ACHN (cell line): ENCODE measurements around the gene PNPO.
"Not testable (repeated sequence)": the region's sequence is repeated elsewhere in the genome, so short reads cannot be mapped to it uniquely, and the experiment has no call there.

ENCODE experiments used
- DNase-seq: peaks from one replicate; pipeline ENCODE4 v3.0.0-alpha.2; 2015
- in situ Hi-C: cut with HindIII; loops from 2 replicates; pipeline ENCODE4 v1.10.0; 2017; ENCODE audit warnings: low sequenced_read_pairs, low pct_ligation_motif_present, low pct_unique_long_range_greater_than_20kb

PNPO gene

DNA sequence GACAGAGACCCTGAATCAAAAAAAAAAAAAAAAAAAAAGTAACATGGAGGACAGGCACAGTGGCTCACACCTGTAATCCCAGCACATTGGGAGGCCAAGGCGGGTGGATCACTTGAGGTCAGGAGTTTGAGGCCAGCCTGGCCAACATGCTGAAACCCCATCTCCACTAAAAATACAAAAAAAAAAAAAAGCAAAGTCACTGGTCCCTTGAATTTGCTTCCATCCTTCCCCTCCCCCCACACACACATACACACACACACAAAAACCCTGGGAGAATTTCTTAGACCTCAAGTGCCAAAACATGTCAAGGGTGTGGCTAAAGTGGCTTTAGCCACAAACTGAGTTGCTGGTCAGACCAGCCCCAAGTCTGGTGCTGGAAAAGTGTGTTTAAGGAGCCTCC lies 47.1 kb downstream of the PNPO start:
- in situ Hi-C loops, DNase-seq: not testable (repeated sequence)

DNA sequence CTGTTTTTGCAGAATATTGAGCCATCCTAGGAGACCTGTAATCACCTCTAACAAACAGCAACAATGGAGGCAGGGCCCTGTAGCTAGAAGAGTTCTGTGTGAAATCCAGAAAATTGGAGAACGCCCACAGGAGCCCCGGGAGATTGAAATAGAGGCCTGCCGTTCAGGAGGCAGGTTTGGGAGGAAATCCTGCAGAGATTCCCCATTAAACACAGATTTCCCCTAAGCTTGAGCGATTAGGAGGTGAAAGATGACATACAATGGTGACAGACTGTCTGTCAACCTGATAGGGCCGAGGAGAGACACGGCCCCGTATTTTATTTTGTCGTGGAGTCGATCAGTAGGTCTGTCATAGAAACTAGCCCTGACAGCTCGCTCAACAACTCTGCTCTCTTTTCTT lies 47.8 kb downstream of the PNPO start:
- in situ Hi-C loops: no loop called here

DNA sequence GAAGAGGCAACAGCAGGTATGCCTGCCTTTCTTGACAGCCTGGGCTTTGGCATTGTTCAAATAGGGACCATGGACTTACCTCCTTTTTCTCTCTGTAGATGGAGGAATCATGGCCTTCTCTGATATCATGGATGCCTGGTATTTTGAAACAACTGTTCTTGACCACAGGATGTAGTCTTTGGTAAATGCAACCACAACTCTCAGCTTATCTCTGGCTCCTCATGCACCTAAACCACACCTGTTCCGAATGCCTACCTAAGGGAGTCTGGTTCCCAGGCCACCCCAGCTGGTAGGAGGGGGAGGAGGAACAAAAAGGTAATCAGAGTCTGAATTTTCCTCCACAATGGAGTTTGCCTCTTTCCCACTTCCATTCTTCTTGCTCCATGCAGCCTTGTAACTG lies 48.3 kb downstream of the PNPO start:
- in situ Hi-C loops: no loop called here

More for the DNA sequence above, 47.8 kb downstream of the PNPO start:
- DNase-seq: no peak

DNA sequence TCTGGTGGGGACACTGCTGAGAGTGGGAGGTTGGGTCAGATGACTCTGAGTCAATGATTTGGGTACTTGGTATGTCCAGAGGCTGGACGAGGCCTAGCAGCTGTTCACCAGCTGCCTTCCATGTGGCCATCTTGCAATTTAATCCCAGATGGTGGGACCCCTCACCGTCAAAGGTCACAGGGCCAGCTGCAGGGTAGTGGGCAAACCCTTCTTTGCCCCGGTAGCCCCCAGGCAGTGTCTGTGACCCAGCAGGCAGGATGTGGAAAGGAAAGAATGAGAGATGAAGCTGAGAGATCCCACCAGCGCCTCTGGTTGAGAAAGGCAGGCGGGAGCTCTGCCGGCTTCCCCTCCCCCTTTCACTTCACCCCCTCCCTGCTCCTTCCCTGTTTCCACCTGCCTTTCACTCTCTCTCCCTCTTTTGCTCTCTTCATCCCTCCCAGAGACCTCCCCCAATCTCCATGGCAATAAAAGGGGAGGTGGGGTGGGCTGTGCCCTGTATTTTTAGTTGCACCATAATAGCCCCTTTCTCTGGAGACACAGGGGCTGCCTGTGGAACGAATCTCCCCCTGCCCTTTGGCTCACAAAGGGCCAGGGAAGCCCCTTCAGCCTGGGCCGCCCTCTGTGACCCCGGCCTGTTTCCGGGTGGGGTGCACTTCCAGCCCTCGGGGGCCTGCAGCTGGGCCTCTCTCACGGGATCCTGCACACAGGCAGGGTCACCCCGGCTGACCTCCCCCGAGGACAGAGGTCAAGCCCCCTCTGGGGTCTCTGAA lies 49.8 kb downstream of the PNPO start:
- in situ Hi-C loops: no loop called here
- no peak for DNase-seq

More for the DNA sequence above, 48.3 kb downstream of the PNPO start:
- no peak for DNase-seq

DNA sequence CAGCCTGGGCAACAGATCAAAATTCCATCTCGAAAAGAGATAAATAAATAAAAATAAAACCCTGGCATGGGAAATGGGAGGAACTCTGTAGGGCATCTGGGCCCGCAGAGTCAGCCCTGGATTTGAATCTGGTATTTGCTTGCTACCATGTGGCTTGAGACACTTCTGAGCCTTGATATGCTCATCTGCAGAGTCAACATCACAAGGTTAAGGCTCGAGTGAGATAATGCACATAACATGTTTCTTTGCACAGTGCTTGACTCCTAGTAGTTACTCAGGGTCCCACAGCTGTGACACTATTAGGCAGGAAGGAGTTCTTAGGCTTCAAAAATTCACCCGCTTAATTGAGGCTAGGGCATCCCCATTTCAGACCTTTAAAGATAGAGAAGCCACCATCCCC lies 50.8 kb downstream of the PNPO start:
- no peak for DNase-seq

DNA sequence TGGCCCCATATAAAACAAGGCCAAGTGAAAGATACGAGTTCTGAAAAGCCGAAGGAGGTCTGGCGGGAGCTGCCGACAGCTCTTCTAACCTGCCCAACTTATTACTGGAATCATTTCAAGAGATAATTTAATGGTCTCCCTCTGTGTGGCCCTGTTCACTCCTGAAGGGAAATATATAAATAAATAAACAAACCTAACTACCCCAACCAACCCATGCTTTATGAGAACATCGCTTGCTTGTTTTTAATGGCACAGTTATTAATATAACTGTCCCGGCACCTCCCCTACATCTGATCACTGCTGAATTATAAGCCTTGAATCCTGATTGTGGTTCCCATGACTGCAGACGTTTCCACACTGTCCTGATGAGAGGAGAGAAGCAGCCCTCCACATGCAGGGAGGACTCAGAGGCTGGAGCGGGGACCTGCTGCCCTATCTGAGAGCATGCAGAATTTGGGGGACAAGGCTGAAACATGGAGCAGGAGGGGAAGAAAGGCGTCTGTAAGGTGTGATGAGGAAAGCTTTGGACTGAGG lies 51.7 kb downstream of the PNPO start:
- in situ Hi-C loops: no loop called here

More for the DNA sequence above, 50.8 kb downstream of the PNPO start:
- in situ Hi-C loops: no loop called here

DNA sequence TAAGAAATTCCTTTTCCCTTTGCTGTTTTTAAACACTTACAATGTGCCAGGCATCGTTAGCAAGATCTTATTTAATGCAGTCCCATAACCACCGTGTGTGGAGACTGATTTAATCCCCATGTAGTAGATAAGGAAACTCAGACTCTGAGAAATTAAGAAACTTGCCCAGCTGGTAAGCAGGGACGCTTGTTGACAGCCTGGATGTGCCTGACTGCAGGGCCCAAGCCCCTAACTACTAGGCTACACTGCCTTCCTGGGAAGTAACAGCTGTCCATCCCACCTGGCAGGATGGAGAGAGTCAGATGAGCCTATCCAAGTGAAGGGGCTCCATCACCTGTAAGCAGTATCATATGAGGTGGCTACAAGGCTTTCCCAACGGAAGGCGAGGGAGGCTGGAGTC lies 52.6 kb downstream of the PNPO start:
- in situ Hi-C loops: no loop called here
- no peak for DNase-seq

More for the DNA sequence above, 51.7 kb downstream of the PNPO start:
- DNase-seq: no peak

DNA sequence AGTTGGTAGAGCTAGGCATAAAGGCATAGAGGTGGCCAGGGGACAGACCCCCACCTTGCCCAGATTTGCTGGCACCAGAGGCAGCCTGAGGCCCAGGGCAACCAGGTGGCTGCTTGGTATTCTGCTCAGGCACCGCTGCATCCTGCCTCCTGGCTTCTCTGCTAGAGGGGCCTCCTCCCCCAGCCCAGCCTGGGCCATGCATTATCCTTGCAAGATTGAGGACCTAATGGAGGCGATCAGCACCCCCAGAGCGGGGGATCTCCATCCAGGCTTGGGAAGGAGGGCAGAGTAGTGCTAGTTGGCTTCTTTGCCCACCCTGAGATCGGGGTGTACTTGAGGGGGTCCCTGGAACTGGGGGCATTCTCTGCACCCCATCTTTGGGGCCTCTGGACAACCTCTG lies 53.4 kb downstream of the PNPO start:
- DNase-seq: no peak
- in situ Hi-C loops: no loop called here

DNA sequence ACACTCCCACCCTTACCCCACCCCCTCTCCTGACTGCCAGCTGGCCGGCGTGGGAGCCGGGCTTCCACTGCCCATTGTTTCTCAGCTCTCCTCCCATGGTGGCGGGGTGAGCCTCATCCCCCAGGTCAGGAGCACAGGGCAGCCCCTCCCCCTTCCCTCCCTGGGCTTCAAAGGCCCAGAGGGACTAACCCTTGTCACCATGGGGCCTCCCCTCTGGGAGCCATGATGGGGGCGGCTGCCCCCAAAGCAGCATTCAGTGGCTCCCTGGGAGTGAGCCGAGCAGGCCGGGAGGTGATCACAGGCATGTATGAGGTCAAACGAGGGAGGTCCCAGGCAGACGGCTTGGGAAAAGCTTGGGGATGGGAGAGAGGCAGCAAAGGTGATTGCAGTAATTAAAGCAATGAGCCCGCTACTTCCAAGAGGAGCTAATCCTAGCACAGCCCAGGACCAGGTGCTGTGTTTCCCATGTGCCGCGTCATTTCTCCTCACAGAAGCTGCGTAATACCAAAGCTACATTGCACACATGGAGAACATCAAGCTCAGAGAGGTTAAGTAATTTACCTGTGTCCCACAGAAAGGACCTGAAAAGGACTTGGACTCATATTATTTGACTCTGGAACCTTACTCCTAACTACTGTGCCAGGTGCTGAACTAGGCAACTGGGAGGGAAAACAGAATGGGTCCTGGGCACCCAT lies 54.0 kb downstream of the PNPO start:
- no peak for DNase-seq
- in situ Hi-C loops: no loop called here

DNA sequence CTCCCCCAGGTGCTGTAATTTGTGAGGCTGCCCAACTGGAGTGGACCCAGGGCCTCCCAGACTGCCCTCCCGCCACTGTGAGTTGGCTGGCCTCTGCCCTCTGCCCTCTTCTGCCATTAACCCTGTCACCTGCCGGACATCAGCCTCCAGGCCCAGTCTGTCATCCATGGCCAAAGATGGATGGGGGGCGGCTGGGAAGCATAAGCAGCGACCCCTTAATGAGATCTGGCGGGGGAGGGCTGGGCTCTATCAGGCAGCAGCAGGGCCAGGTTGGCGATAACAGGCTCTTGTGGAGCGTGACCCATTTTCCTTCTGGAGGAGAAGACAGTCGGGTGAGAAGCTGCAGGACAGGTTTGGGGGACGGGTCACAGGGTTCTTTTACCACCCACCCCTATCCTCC lies 54.8 kb downstream of the PNPO start:
- no peak for DNase-seq
- in situ Hi-C loops: no loop called here

DNA sequence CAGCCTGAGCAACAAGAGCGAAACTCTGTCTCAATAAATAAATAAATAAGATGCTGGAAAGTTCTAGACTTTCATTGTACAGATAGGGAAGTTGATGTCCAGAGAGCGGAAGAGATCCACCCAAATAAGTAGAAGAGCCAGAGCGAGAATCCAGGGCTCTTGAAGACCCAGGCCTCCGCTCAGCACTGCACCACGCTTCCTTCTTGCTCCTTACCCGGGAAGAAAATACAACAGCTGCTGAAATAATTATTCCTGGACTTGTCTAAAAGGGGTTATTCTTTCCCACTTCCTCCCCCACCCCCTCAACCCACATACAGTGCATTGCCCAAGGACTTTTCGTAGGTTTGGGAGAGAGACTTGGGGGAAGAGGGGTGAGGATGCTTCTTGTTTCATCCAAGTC lies 56.2 kb downstream of the PNPO start:
- DNase-seq: no peak
- in situ Hi-C loops: no loop called here

DNA sequence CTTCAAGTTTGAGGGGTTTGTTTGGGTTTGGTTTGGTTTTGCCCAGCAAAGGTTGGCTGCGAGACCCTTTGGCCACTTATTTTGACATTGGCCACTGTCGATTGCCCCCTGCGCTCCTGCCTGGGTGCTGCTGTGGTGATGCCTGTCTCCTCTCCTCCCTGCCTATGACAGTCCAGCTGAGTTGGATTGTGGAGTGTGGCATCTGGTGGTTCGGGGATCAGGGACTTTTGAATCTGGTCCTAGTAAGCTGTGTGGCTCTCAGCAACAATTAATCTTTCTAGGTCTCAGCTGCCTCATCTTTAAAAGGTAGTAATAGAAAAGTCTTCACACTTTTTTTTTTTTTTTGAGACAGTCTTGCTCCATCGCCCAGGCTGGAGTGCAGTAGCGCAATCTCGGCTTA lies 56.7 kb downstream of the PNPO start:
- in situ Hi-C loops: no loop called here
- no peak for DNase-seq
